Umbilical cord (tissue), 2 donors: Measurements from ENCODE around the gene MPO. TPM values are rescaled to one million over a fixed set of nuclear protein-coding genes. Genes with fewer than 3 reads are reported as not detected.
A peak's percentile ranks its signal among the peaks of the same experiment; 100 is the strongest.

Experiments
- DNase-seq: peaks from one replicate; pipeline ENCODE4 v3.0.0-alpha.2; 2015; ENCODE audit warnings: low spot score
- total RNA-seq: library from RNA; depleted of rRNA; stranded (reverse); fragments of >200 nt; gene quantifications from one replicate; pipeline ENCODE4 v1.2.3, GENCODE V29; 2014; ENCODE audit warnings: low replicate concordance; ENCODE audit not compliant: insufficient read depth

The MPO gene
- total RNA-seq: not detected

- DNase-seq: no peak
Observed at GRCh38 chr17:58280480-58281217, at the start of gene MPO. MPO (minus strand) TSS chr17:58280935; CDS start chr17:58280758, 177 bp downstream.

GRCh38 chr17:58329810-58330537, 49.2 kb upstream of the MPO start:
- no peak for DNase-seq

GRCh38 chr17:58329035-58329809, 48.5 kb upstream of the MPO start:
- peak; percentile 40 for DNase-seq

GRCh38 chr17:58328195-58329034, 47.7 kb upstream of the MPO start, which contains the start of gene TSPOAP1:
TSPOAP1 (minus strand) TSS chr17:58328795; CDS start chr17:58327920, 875 bp downstream.
- peak; percentile 32 for DNase-seq

- no peak for DNase-seq
Observed at GRCh38 chr17:58327363-58328194, 46.8 kb upstream of the MPO start.

- DNase-seq: no peak
Observed at GRCh38 chr17:58326609-58327362, 46.1 kb upstream of the MPO start.

GRCh38 chr17:58325976-58326468, 45.3 kb upstream of the MPO start:
- DNase-seq: no peak

GRCh38 chr17:58325289-58325726, 44.6 kb upstream of the MPO start:
- DNase-seq: no peak

- DNase-seq: peak; percentile 69
Observed at GRCh38 chr17:58324409-58325288, 43.9 kb upstream of the MPO start.

GRCh38 chr17:58324056-58324408, 43.3 kb upstream of the MPO start:
- no peak for DNase-seq

GRCh38 chr17:58323366-58324055, 42.8 kb upstream of the MPO start:
- DNase-seq: no peak

- DNase-seq: no peak
Observed at GRCh38 chr17:58322581-58323185, 41.9 kb upstream of the MPO start.

GRCh38 chr17:58321571-58322525, 41.1 kb upstream of the MPO start:
- no peak for DNase-seq

- DNase-seq: no peak
Observed at GRCh38 chr17:58320570-58321323, 40.0 kb upstream of the MPO start.

- DNase-seq: no peak
Observed at GRCh38 chr17:58320163-58320558, 39.4 kb upstream of the MPO start.
